DMS 273 treated with DMSO at 0.1 percent for 48 hours (cell line): ENCODE measurements around the gene CHI3L2.
"Not testable (repeated sequence)": the region's sequence is repeated elsewhere in the genome, so short reads cannot be mapped to it uniquely, and the experiment has no call there.

Experiments used
- DNase-seq: peaks from one replicate; lab custom pipeline; 2025; lab: John Stamatoyannopoulos, UW

The CHI3L2 gene

GRCh38 chr1:111202366-111202706, 25.2 kb upstream of the CHI3L2 start:
- DNase-seq = no peak

- DNase-seq = no peak
These were observed 24.5 kb upstream of the CHI3L2 start for GRCh38 chr1:111202707-111203623.

DNA sequence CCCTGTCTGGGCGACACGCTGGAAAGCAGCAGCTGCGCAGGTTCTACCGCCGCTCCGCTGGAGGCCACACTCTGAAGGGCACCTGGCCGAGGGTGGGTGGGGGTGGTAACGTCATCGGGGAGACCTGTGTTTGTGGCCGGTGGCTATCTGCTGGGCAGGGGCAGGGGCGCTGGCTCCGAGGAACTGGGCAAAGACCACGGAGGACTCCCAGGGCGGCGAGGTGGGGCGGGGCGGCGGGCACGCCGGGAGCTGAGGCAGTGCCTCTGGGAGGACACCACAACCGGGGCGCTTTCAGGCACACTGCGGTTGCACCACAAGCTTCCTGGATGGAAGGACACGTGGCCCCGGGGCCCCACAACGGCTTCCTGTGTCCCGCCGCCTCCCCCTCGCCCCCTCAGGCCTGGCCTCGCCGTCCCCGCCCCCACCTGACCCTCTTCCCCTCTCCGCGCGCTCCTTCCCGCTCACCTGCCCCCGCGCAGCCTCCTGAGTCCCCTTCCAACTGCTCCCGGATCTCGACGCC, 23.8 kb upstream of the CHI3L2 start:
- DNase-seq = no peak

GRCh38 chr1:111204201-111204982, 23.1 kb upstream of the CHI3L2 start:
- no peak for DNase-seq

DNA sequence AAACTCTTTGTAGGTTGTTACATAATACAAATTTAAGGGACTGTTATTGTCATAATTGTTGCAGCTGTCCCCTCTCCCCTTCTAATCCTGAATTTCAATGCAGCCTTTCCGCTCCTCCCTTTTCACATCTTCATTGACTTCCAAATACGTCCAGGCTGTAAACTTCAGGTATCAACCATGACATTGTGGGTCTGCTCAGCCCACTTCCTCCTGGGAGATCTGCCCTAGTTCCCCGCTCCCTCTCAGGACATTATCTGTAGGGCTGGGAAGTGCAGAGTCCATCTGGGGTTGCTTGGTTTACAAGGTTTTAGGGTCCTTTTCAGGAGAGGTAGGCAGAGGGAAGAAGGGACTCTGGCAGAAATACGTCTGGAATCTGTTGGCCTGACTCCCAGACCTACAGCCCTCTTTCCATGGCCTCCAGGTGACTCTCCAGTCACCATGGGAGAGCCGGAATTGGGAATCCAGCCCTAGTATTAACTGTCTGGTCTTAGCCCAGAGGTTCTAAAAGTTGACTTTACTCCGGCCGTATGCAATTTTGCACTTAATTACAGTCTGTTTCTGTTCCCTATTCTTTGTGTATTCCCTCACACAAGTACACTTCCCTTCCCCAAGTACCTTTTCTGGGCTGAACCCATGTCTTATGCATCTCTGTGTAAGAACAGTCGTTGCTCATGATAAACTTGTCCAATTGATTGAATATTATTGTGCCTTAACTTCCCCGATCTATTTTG, 22.4 kb upstream of the CHI3L2 start:
- DNase-seq = no peak

DNA sequence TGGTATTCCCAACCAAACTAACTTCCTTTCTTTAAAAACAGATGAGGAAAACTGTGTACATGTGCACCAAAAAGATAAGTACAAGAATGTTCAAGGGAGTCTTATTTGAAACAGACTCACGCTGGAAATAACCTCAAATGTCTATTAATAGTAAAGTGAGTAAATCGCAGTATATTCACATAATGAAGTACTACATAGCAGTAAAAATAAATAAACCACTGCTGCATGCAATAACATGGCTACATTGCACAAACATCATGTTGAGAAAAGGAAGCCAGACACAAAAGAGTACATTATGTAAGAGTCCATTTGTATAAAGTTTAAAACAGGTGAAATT, 21.8 kb upstream of the CHI3L2 start:
- DNase-seq = no peak

GRCh38 chr1:111208921-111209320, 18.6 kb upstream of the CHI3L2 start:
- no peak for DNase-seq

DNA sequence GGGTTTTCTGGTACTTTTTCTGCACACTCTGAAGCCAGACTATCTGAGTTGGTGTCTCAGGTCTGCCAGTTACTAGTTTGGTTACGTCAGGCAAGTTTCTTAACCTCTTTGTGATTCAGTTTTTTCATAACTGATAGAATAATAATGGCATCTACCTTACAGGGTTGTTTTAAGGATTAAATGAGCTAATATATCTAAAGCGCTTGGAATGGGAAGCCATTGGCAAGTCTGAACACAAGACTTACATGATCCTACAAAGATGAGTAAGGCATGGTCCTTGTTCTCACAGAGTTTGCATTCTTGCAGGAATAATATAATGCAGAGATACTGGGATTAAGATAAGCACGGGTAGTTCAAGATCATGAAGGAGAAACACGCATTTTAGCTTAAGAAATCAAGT, 17.9 kb upstream of the CHI3L2 start:
- DNase-seq = no peak

DNA sequence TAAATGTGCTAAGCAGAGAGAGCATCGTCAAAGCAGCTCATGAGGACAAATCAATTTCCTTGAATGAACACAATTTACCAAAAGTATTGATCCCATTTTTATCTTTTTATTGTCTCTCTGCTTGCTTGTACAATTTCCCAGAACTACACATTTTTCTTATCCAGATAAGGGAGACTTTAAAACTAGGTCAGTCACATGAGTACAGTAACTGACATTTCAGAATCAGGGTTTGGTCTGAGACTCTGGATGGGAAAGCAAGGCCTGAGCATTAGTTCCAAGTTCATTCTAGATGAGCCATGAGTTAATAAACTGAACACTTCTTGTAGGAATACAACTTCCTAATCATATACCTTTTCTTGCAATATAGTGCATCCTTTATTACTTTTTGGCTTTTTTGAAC, 15.6 kb upstream of the CHI3L2 start:
- DNase-seq = no peak

DNA sequence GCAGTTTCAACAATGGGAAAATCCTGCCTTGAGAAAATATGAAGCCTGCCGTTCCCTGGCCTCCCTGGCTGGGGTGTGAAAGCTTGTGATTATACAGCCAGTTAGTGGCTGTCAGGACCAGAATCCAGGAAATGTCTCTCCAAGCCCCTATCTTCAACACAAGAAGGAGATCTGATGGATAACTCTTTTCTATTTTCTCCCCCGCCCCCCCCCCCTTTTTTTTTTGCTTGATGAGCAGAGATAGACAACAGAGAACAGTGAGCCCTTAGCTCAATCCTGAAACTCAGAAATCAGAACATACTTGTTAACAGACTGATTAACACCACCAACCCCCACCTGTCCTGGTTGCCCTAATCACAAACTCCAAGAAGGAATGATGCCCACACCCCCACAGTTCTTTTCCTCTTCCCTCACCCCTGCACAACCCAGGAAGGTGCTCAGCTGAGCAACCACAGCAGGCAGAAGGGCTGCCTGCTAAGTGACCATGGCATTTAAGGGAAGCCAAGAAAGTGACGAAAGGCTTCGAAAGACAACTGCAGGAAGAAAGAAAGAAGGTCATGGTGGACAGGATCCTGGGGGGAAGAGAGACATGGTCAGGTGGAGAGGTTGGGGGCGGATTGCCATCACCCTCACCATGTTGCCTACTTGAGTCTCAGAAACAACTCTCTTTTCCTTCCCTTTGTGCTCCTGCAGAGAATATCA, 14.7 kb upstream of the CHI3L2 start:
- DNase-seq = no peak

GRCh38 chr1:111213412-111213811, 14.1 kb upstream of the CHI3L2 start:
- no peak for DNase-seq

DNA sequence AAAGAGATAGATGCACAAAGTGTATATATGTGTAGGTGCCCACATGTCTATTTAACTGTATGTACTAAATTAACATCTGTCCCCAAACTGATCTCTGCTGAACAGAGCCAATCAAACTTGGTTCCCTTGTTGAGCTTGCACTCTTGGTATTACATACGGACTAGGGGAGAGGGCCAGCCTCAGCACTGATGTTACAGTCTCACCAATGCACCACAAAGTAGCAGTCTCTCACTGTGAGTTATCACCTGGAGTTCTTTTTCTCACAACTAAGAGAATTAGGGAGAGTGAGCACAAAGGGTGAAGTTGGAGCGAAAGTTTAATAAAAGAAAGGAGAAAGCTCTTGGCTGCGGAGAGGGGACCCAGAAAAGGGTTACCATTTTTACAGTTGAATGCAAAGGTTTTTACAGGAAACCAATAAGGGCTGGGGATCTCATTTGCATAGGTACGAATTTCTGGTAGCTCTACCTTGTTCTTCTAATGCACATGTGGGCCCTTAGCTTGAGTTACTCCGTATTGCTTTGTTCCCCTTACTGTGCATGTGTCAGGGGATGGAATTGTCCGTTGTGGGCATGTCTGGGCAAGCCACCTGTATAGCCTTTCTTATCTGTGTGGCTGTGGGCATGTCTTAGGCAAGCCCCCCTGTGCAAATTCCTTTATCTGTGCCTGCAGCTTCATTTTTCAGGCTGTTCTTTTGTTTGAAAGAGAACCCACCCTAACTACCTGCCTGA, 13.3 kb upstream of the CHI3L2 start:
- no peak for DNase-seq

DNA sequence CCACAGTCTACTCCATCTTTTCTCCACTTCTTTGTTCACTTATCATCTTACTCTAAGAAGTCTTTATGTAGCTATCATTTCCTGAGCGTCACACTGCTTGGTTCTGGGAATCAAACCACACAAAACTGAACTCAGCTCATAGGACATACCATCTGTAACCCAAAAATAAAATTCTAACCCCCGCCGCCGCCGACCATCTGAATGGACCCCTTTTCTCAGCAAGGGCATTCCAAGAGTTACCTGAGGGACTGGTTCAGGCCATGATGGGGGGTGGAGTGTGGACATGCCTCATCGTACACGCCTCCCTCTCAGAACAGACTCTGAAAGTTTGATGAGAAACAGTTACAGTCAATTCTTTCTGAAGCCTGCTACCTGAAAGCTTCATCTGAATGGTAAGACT, 12.6 kb upstream of the CHI3L2 start:
- DNase-seq = no peak

DNA sequence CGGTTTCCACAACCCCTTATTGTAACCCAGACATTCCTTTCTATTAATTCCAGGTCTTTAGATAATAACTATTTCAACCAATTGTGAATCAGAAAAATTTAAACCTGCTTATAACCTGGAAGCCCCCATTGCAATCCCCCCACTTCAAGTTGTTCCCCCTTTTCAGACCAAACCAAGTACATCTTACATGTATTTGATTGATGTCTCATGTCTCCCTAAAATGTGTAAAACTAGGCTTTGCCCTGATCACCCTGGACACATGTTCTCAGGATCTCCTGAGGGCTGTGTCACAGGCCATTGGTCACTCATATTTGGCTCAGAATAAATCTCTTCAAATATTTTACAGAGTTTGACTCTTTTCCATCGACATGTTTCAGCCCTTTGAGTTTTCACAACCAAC, 12.2 kb upstream of the CHI3L2 start:
- not testable (repeated sequence) for DNase-seq

DNA sequence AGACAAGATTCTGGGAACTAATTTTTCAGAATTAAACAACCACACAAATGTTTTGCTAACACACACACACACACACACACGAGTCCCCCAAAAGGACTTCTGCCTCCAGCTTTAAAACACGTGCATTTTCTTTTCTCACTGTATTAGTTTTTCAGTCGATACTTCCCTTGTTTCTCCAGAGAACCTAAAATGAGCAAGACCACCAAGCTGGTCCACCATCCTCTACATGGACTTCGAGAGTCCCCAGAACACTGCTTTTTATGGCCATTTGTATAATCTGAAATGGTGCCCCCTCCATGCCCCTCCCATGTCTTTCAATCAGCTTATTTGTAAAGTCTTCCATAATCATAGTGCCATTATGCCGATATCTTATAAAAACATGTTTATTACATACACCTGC, 10.8 kb upstream of the CHI3L2 start:
- no peak for DNase-seq

GRCh38 chr1:111217183-111217910, 10.2 kb upstream of the CHI3L2 start:
- DNase-seq = no peak

GRCh38 chr1:111218701-111219556, 8.6 kb upstream of the CHI3L2 start:
- no peak for DNase-seq

DNA sequence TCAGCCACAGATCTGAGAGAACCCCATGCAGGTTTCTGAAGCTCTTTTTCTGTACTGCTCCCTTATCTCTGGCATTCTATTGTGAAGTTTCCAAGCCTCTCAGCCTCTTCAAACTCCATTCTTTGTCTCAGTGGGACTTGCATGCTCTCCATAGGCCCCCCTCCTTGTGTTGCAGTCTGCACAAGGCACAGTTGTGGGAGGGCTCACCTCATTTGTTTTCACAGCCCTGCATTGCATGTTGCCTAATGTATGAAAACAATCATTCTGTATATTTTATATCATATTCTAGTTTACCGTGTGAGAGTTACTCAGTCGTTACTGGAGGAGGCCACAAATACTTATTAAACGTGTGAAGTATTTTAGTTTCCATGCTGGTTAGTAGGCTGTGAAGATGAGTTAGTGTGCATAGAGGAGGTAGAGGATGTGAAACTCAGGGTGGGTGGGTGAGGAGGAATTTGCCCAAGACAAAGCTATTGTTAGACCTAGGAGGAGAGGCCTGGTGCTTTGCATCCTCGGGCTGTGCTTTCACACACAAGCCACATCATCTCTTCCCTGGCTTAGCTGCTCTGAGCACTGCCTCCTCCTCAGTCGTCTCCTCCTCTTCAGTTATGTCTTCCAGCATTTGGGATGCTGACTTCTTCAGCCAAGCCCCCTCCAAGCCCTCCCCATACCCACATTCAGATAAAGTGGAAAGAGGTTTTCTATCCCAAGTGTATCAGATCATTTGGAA, 7.8 kb upstream of the CHI3L2 start:
- DNase-seq = no peak
